WTC11 (cell line): ENCODE data around the gene UBL3. TPM values are rescaled to one million over a fixed set of nuclear protein-coding genes. Genes with fewer than 3 reads are reported as not detected.

Source experiments
- ATAC-seq: fragments of 200-7000 bp; cut with Tn5 transposase; 2 replicates; pipeline ENCODE4 v1.10.0; 2021; ENCODE audit warnings: mild to moderate bottlenecking, moderate library complexity
- CTCF ChIA-PET: fragments of 300-600 bp; sonication (Branson Sonifier 250); formaldehyde crosslinking; loops from one replicate; lab custom pipeline; 2021; ENCODE audit warnings: antibody characterized with exemption; lab: Charles Lee
- POLR2A ChIA-PET: fragments of 350-600 bp; sonication (Branson Sonifier 250); formaldehyde crosslinking; loops from one replicate; lab custom pipeline; 2021; ENCODE audit warnings: antibody characterized with exemption; lab: Charles Lee
- DNase-seq: peaks from one replicate; pipeline ENCODE4 v3.0.0; 2021; ENCODE audit warnings: low spot score
- H3K27ac Mint-ChIP-seq: 2 replicates; pipeline ENCODE4 v1.8.0; 2021; ENCODE audit warnings: mixed read lengths
- H3K27me3 Mint-ChIP-seq: 2 replicates; pipeline ENCODE4 v1.8.0; 2021; ENCODE audit warnings: low read depth, mild to moderate bottlenecking, moderate library complexity, mixed read lengths
- H3K36me3 Mint-ChIP-seq: 2 replicates; pipeline ENCODE4 v1.8.0; 2021; ENCODE audit warnings: mixed read lengths
- H3K4me1 Mint-ChIP-seq: 2 replicates; pipeline ENCODE4 v1.8.0; 2022; ENCODE audit warnings: mixed read lengths
- H3K4me3 Mint-ChIP-seq: 2 replicates; pipeline ENCODE4 v1.8.0; 2021; ENCODE audit warnings: mild to moderate bottlenecking, moderate library complexity, mixed read lengths
- H3K9me3 Mint-ChIP-seq: 2 replicates; pipeline ENCODE4 v1.8.0; 2021; ENCODE audit warnings: mixed read lengths
- CREM ChIP-seq: sonication (generic); formaldehyde crosslinking; IDR thresholded peaks from 2 replicates; pipeline ENCODE4 v1.8.1; 2022; ENCODE audit warnings: mild to moderate bottlenecking, missing genetic modification reagents, moderate library complexity
- ETV6 ChIP-seq: sonication (generic); formaldehyde crosslinking; IDR thresholded peaks from 2 replicates; pipeline ENCODE4 v1.8.1; 2022; ENCODE audit warnings: mild to moderate bottlenecking, missing genetic modification reagents
- FOXP1 ChIP-seq: sonication (generic); formaldehyde crosslinking; IDR thresholded peaks from 2 replicates; pipeline ENCODE4 v1.8.0; 2022; ENCODE audit warnings: missing genetic modification reagents, mild to moderate bottlenecking, moderate library complexity, borderline replicate concordance
- JAZF1 ChIP-seq: fragments of 250-450 bp; sonication (Bioruptor Pico); IDR thresholded peaks from 2 replicates; pipeline ENCODE4 v1.9.0; 2021; ENCODE audit warnings: moderate library complexity, mild to moderate bottlenecking, inconsistent platforms
- MYBL2 ChIP-seq: sonication (generic); formaldehyde crosslinking; IDR thresholded peaks from 2 replicates; pipeline ENCODE4 v1.8.1; 2023; ENCODE audit warnings: mild to moderate bottlenecking, moderate library complexity, missing genetic modification reagents
- NFATC4 ChIP-seq: fragments of 250-450 bp; sonication (Bioruptor Pico); IDR thresholded peaks from 2 replicates; pipeline ENCODE4 v1.9.0; 2021; ENCODE audit warnings: mild to moderate bottlenecking
- NFYB ChIP-seq: sonication (generic); formaldehyde crosslinking; conservative IDR thresholded peaks from 2 replicates; pipeline ENCODE4 v1.8.0; 2022; ENCODE audit warnings: low read depth, missing genetic modification reagents
- NR1H2 ChIP-seq: sonication (generic); formaldehyde crosslinking; IDR thresholded peaks from 2 replicates; pipeline ENCODE4 v1.9.0; 2021; ENCODE audit warnings: mild to moderate bottlenecking, moderate library complexity, missing genetic modification reagents
- NR3C1 ChIP-seq: sonication (generic); formaldehyde crosslinking; conservative IDR thresholded peaks from 2 replicates; pipeline ENCODE4 v1.8.1; 2023; ENCODE audit warnings: low read depth, mild to moderate bottlenecking, missing genetic modification reagents
- SMAD3 ChIP-seq: sonication (generic); formaldehyde crosslinking; IDR thresholded peaks from 2 replicates; pipeline ENCODE4 v1.8.0; 2022; ENCODE audit warnings: missing genetic modification reagents, mild to moderate bottlenecking, borderline replicate concordance
- SOX15 ChIP-seq: fragments of 250-450 bp; sonication (Bioruptor Pico); IDR thresholded peaks from 2 replicates; pipeline ENCODE4 v1.9.0; 2021; ENCODE audit warnings: mild to moderate bottlenecking
- ZNF317 ChIP-seq: sonication (generic); formaldehyde crosslinking; IDR thresholded peaks from 2 replicates; pipeline ENCODE4 v1.8.1; 2023; ENCODE audit warnings: low read depth, mild to moderate bottlenecking, moderate library complexity, missing genetic modification reagents, borderline replicate concordance
- total RNA-seq: library from RNA; stranded (reverse); gene quantifications from 3 replicates; pipeline ENCODE4 v1.2.3, GENCODE V29; 2021
- TF ChIP-seq, protein P1 (sequence below): fragments of 250-450 bp; sonication (Bioruptor Pico); IDR thresholded peaks from 2 replicates; pipeline ENCODE4 v1.9.0; 2021; ENCODE audit warnings: mild to moderate bottlenecking
- TF ChIP-seq, protein P2 (sequence below): fragments of 200-600 bp; IDR thresholded peaks from 2 replicates; pipeline ENCODE4 v1.8.0; 2022; ENCODE audit warnings: antibody characterized with exemption
- TF ChIP-seq, protein P3 (sequence below): fragments of 250-450 bp; sonication (Bioruptor Pico); IDR thresholded peaks from 2 replicates; pipeline ENCODE4 v1.9.0; 2021; ENCODE audit warnings: moderate library complexity, mild to moderate bottlenecking, inconsistent platforms, borderline replicate concordance
- TF ChIP-seq, protein P4 (sequence below): sonication (generic); formaldehyde crosslinking; IDR thresholded peaks from 2 replicates; pipeline ENCODE4 v1.8.0; 2023; ENCODE audit warnings: missing genetic modification reagents
- TF ChIP-seq, protein P5 (sequence below): sonication (generic); formaldehyde crosslinking; IDR thresholded peaks from 2 replicates; pipeline ENCODE4 v1.8.1; 2023; ENCODE audit warnings: mild to moderate bottlenecking, missing genetic modification reagents, moderate library complexity
- TF ChIP-seq, protein P6 (sequence below): sonication (generic); formaldehyde crosslinking; IDR thresholded peaks from 2 replicates; pipeline ENCODE4 v1.8.1; 2022; ENCODE audit warnings: low read depth, mild to moderate bottlenecking, moderate library complexity, missing genetic modification reagents, borderline replicate concordance
- TF ChIP-seq, protein P7 (sequence below): sonication (generic); formaldehyde crosslinking; IDR thresholded peaks from 2 replicates; pipeline ENCODE4 v1.8.0; 2022; ENCODE audit warnings: missing genetic modification reagents

The UBL3 gene
- total RNA-seq, 1 experiment from 2014 or later = 15.5 TPM

DNA sequence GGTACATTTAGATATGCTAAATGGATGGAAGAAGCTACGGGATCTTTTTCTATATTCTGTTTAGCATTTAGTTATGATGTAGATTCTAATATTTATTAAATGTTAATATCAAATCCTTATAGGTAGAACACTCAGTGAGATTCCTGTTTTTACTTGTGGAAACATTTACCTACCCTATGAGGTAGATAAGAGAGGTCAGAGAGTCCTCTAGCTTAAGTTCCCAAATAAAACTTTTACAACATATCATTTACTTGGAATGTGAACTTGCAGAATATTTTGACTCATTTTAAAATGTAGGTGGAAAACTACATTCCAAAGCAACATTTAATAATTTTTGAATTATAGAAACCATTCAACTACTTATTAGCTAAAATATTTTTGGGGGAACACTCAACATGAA lies 63.7 kb downstream of the UBL3 start:
- ChIA-PET CTCF (interaction anchor here (2.4 kb wide), 1 partner anchor 16 kb away, joined by 11 read pairs; no protein-coding TSS in a partner anchor), POLR2A (no interaction called here)
- Mint-ChIP-seq H3K27ac (no peak overlapping the region), H3K9me3 (no peaks in the 10 kb centered on the region), H3K36me3 (no peaks in the 10 kb centered on the region), H3K4me3 (no peak overlapping the region)
- no peak for DNase-seq
- TF ChIP-seq, protein P1, sequence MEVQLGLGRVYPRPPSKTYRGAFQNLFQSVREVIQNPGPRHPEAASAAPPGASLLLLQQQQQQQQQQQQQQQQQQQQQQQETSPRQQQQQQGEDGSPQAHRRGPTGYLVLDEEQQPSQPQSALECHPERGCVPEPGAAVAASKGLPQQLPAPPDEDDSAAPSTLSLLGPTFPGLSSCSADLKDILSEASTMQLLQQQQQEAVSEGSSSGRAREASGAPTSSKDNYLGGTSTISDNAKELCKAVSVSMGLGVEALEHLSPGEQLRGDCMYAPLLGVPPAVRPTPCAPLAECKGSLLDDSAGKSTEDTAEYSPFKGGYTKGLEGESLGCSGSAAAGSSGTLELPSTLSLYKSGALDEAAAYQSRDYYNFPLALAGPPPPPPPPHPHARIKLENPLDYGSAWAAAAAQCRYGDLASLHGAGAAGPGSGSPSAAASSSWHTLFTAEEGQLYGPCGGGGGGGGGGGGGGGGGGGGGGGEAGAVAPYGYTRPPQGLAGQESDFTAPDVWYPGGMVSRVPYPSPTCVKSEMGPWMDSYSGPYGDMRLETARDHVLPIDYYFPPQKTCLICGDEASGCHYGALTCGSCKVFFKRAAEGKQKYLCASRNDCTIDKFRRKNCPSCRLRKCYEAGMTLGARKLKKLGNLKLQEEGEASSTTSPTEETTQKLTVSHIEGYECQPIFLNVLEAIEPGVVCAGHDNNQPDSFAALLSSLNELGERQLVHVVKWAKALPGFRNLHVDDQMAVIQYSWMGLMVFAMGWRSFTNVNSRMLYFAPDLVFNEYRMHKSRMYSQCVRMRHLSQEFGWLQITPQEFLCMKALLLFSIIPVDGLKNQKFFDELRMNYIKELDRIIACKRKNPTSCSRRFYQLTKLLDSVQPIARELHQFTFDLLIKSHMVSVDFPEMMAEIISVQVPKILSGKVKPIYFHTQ (CRISPR knock-in tag) = no peak
- TF ChIP-seq, protein P2, sequence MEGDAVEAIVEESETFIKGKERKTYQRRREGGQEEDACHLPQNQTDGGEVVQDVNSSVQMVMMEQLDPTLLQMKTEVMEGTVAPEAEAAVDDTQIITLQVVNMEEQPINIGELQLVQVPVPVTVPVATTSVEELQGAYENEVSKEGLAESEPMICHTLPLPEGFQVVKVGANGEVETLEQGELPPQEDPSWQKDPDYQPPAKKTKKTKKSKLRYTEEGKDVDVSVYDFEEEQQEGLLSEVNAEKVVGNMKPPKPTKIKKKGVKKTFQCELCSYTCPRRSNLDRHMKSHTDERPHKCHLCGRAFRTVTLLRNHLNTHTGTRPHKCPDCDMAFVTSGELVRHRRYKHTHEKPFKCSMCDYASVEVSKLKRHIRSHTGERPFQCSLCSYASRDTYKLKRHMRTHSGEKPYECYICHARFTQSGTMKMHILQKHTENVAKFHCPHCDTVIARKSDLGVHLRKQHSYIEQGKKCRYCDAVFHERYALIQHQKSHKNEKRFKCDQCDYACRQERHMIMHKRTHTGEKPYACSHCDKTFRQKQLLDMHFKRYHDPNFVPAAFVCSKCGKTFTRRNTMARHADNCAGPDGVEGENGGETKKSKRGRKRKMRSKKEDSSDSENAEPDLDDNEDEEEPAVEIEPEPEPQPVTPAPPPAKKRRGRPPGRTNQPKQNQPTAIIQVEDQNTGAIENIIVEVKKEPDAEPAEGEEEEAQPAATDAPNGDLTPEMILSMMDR = no peak
- no peak for TF ChIP-seq SOX15
- TF ChIP-seq ZNF317 (CRISPR knock-in tag) = no peak
- no peak for TF ChIP-seq CREM
- TF ChIP-seq, all 79 proteins: peak for 0
- Mint-ChIP-seq H3K4me1 (0 out of 2 replicates have a peak, but pooled peaks cover 7% of the 10 kb centered on the region), H3K27me3 (no peaks in the 10 kb centered on the region)
- no peak for ATAC-seq

DNA sequence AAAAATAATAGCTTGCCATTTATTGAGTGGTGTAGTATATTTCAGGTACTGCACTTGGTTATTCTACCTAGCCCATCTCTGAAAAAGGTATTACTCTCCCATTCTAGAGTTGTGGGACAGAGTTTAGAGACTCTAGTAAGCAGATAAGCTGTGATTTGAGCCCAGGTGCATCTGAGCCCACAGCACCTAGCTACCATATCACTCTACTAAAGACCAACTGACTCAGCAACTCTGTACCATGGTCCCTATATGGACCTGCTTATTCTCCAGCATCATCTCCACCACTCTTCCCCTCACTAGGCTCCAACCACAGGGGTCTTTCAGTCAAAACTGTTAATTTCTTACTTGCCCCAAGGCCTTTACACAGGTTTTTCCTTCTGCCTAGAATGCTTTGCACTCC lies 64.4 kb downstream of the UBL3 start:
- Mint-ChIP-seq H3K27me3 (no peaks in the 10 kb centered on the region), H3K9me3 (no peaks in the 10 kb centered on the region), H3K4me1 (0 out of 2 replicates have a peak, but pooled peaks cover 5% of the 10 kb centered on the region), H3K4me3 (no peak overlapping the region), H3K36me3 (no peaks in the 10 kb centered on the region), H3K27ac (no peak overlapping the region)
- ATAC-seq (no peak), DNase-seq (no peak)
- TF ChIP-seq JAZF1 (no peak), ETV6 (no peak), FOXP1 (CRISPR knock-in tag) (no peak), CREM (no peak), NR1H2 (CRISPR knock-in tag) (no peak), NFYB (CRISPR knock-in tag) (no peak), NFATC4 (CRISPR knock-in tag) (no peak), NR3C1 (CRISPR knock-in tag) (no peak), SMAD3 (CRISPR knock-in tag) (no peak), MYBL2 (CRISPR knock-in tag) (no peak)
- TF ChIP-seq, protein P3, sequence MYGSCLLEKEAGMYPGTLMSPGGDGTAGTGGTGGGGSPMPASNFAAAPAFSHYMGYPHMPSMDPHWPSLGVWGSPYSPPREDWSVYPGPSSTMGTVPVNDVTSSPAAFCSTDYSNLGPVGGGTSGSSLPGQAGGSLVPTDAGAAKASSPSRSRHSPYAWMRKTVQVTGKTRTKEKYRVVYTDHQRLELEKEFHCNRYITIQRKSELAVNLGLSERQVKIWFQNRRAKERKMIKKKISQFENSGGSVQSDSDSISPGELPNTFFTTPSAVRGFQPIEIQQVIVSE (CRISPR knock-in tag) = no peak
- TF ChIP-seq, protein P4, sequence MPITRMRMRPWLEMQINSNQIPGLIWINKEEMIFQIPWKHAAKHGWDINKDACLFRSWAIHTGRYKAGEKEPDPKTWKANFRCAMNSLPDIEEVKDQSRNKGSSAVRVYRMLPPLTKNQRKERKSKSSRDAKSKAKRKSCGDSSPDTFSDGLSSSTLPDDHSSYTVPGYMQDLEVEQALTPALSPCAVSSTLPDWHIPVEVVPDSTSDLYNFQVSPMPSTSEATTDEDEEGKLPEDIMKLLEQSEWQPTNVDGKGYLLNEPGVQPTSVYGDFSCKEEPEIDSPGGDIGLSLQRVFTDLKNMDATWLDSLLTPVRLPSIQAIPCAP (CRISPR knock-in tag) = no peak
- TF ChIP-seq, protein P5, sequence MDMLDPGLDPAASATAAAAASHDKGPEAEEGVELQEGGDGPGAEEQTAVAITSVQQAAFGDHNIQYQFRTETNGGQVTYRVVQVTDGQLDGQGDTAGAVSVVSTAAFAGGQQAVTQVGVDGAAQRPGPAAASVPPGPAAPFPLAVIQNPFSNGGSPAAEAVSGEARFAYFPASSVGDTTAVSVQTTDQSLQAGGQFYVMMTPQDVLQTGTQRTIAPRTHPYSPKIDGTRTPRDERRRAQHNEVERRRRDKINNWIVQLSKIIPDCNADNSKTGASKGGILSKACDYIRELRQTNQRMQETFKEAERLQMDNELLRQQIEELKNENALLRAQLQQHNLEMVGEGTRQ (CRISPR knock-in tag) = no peak
- TF ChIP-seq, protein P6, sequence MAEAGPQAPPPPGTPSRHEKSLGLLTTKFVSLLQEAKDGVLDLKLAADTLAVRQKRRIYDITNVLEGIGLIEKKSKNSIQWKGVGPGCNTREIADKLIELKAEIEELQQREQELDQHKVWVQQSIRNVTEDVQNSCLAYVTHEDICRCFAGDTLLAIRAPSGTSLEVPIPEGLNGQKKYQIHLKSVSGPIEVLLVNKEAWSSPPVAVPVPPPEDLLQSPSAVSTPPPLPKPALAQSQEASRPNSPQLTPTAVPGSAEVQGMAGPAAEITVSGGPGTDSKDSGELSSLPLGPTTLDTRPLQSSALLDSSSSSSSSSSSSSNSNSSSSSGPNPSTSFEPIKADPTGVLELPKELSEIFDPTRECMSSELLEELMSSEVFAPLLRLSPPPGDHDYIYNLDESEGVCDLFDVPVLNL (CRISPR knock-in tag) = no peak
- TF ChIP-seq, protein P7, sequence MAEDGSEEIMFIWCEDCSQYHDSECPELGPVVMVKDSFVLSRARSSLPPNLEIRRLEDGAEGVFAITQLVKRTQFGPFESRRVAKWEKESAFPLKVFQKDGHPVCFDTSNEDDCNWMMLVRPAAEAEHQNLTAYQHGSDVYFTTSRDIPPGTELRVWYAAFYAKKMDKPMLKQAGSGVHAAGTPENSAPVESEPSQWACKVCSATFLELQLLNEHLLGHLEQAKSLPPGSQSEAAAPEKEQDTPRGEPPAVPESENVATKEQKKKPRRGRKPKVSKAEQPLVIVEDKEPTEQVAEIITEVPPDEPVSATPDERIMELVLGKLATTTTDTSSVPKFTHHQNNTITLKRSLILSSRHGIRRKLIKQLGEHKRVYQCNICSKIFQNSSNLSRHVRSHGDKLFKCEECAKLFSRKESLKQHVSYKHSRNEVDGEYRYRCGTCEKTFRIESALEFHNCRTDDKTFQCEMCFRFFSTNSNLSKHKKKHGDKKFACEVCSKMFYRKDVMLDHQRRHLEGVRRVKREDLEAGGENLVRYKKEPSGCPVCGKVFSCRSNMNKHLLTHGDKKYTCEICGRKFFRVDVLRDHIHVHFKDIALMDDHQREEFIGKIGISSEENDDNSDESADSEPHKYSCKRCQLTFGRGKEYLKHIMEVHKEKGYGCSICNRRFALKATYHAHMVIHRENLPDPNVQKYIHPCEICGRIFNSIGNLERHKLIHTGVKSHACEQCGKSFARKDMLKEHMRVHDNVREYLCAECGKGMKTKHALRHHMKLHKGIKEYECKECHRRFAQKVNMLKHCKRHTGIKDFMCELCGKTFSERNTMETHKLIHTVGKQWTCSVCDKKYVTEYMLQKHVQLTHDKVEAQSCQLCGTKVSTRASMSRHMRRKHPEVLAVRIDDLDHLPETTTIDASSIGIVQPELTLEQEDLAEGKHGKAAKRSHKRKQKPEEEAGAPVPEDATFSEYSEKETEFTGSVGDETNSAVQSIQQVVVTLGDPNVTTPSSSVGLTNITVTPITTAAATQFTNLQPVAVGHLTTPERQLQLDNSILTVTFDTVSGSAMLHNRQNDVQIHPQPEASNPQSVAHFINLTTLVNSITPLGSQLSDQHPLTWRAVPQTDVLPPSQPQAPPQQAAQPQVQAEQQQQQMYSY (CRISPR knock-in tag) = no peak
- POLR2A ChIA-PET = no interaction called here
- CTCF ChIA-PET = interaction anchor here (2.4 kb wide), 1 partner anchor 15 kb away, joined by 11 read pairs; no protein-coding TSS in a partner anchor
